Measurements from ENCODE around the gene EXT2.

The EXT2 gene

DNA sequence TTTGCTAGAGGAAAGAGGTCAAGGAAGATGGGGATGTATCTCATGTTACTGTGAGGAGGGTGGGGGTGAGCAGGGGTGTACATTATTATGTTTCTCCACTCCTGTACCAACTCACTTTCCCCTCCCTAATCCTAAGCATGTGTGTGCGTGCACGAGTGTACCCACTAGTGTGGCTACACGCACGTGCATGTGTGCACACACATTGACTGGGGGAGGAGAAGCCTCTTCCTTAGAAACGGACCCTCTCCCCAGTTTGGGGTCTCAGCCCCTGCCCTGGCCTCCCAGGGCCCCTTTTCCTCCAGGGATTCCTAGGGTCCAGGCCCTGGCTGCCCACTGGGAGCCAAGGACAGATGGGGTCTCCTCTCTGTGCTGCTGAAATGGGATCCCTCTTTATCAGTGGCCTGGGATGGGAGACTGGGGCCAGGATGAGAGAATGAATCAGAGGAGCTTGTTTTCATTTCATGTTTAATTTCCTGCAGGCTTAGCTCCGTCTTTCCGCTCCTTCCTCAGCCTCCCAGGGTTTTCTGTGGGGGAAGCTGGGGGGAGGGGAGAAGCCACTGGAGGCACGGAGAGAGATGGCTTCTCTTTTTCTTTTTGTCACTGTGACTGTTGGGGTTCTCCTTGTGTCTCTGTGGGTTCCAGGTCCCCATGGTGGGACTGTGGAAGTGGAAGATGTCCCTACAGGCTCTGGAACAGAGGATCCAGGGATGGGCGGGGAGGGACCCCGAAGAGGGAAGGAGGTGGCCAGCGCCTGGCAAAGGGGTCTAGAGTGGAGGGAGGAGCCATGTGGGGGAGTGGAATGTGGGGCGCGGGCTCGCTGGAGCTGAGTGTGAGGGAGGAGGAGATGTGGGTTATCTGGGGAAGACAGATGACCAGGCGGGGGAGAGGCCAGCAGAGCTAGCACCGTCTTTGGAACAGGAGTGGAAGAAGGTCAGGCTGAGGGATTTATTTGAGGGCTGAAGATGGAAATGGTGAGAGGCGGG lies 174.2 kb downstream of the EXT2 start:
- DNase-seq: no peak

DNA sequence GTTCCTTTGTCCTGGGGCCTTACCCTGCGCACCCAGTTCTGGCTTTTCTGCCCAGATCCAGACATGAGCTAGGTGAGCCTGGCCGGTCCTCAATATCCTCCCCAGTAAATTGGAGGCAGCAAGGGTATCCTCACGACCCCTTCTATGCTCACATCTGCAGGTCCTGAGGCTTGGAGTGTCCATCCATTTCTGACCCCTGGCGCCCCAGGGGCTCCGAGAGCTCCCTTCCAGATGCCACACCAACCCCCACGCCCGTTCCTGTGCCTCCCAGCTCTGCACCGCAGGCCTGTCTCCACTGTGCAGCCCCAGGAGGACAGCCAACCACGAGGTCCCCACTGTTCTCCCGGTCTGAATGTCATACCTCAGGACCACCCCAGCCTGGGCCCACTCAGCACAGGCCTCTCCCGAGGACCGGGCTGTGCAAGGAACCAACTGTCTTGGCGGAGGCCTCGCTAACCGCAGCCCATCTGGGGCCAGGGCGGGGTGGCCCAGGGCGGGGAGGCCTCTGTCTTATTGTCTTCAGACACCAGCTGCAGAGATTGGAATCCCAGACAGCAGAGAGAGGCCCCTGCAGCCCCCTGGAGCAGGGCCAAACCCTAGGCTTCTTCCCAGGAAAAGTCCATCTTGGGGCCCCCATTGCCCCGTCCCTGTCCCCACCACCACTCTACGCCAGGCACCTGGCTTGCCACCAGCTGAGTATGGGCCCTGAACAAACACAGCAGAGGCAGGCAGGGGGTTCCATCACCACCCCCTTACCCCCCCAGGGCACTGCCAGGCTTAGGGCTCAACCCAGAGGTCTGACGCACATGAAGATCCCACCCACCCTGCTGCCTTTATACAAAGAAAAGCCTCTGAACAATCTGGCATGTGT lies 175.2 kb downstream of the EXT2 start:
- DNase-seq: no peak

DNA sequence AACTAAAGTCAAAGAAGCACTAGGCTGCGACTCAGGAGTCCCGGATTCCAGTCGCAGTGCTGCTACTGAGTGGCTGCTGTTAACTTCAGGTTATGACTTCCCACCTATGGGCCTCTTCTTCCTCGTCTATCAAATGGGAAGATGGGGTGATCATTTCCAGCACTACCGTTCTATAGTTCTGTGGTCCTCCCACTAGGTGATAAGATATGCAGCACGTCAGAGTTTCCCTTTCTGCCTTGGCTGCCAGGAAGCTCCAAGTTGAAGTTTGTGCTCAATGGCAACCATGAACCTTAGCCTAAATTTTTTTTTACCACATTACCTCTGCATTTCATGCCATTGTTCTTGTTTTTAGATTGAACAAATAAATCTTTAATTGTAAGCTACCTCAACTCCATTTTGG lies 175.8 kb downstream of the EXT2 start:
- no peak for DNase-seq

DNA sequence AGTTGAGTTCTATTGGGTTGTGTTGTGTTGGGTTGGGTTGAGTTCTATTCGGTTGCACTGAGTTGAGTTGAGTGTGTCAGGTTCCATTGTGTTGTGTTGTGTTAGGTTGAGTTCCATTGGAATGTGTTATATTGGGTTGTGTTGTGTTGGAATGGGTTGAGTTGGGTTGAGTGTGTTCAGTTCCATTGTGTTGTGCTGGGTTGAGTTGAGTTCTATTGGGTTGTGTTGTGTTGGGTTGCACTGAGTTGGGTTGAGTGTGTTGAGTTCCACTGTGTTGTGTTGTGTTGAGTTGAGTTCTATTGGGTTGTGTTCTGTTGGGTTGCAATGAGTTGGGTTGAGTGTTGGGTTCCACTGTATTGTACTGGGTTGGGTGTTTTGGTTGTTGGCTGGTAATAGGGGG lies 178.9 kb downstream of the EXT2 start:
- no peak for DNase-seq

DNA sequence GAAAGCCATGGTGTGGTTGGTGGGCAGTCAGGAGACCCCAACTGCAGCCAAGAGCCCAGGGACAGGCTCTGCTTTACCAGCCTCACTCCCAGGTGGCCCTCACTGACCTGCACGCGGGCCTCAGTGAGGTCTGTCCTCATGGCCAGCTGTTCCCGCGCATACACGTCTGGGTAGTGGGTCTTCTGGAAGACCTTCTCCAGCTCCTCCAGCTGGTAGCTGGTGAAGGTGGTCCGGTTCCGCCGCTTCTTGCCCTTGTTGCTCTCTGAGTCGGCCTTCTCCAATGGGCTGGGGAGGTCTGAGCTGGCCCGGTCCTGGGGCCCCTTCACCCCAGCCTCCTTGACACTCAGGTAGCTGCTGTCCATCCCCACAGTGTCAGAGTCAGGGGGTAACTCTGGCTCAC lies 179.8 kb downstream of the EXT2 start:
- no peak for DNase-seq

DNA sequence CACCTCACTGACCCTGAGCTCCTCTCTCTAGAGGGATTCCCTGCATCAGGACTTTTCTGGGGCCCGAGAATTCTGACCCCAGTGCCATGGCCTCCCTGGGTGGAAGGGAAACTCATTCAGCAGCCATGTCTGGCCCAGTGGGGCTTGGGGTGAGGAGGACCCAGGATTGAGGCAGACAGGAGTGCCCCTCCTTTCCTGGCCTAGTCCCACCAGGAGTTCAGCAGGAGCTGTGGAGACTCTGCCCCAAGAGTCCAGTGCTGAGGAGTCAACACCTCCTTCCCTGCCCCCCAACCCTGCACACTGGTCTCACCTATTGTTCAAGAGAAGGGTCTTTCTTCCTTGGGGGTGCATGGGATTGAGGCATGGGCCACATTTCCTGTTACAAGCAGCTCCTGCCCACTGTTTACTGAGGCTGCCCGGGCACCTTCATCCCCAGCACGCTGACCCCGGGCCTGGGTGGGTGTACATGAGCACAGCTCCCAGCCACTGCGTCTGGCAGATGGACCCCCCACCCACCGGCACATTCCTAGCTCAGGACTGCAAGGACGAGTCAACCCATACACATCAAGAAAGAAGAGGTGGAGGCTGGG lies 180.6 kb downstream of the EXT2 start:
- DNase-seq: no peak

DNA sequence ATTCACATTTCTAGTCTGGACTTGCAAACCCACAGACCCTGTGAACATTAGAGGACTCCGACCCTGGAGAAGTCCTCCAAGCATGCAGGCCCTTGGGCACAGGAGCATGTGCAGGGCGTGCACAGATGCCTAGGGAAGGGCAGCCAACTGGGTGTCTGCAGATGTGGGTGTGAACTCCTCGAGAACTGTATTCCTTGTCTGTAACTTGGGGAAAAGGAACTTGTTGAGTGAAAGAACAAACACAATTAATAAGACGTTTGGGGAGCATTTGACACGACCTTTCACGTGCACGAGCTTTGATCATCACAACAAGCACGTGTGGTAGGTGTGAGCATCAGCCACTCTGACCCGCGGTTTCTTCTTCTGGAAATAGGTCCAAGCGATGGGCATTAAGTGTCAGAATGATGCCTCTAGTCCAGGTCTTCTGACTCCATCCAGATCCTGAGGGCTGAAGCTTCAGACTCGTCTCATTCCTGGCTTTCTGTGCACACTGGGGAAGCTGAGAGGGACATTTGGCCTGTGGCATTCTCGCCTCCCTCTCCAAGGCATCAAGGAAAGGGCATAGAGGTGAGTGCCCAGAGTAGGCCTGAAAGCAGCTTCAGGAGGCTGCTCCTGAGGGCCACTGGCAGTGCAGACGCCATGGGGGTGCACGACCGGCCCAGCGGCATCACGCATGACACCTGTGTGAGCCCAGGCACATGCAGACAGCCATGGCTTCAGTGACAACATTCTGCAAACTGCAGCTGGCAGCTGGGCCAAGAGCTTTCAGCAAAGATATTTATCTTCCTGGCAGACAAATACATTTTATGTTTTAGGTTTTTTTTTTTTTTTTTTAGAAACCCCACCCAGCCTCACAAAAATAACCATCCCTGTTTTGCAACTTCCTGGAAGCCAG lies 182.0 kb downstream of the EXT2 start:
- DNase-seq: no peak

DNA sequence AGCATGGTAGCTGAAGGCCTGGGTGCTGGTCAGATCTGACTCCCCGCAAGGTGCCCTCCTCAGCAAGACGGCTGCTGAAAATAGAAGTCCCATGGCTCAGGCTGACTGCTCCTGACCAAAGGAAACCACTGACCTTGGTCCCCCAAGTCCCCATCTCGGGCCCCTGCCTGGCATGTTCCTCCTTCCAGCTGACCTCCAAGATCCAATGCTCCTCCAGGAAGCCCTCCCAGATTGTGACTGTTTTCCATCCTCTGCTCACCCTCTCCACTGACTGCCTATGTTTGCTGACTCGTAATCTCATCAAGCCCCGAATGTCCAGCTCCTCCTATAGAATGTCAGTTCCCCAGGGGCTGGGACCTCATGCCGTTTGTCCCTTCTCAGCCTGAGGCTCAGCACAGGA lies 184.0 kb downstream of the EXT2 start:
- no peak for DNase-seq

DNA sequence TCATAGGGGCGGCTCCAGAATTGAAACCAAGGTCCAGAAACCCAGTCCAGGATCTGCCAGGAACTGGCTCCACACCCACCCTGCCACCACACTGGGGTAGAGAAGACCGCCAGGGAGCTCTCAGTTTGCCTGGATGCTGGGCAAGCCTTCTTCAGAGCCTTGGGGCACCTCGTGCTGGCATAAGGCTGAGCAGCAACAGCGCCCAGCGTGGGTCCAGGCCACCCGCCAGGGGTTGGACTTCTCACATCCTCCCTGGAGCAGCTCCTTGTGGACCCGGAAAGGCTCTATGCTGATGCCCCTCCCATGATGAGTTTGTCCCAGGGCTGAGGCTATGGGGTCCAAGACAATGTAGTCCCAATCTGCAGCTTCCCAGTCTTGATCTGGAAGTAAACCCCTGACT lies 184.8 kb downstream of the EXT2 start:
- DNase-seq: no peak

DNA sequence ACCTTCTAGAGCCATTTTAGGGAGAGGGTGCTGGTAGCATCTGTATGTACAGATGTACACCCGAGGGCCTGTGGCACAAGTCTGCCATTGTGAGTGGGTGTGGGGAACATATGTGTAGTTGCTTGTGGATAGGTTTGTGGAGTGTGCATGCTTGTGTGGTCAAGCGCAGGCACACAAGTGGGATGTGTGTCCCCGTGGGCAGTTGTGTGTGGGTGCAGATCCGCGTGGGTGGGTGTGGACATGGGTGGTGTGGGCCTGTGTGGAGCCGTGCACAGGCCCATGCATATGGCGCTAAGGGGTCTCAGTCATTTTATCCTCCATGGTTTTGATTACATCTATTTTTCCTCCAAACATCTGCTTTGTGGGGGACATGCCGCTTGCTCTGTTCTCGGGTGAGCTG lies 185.7 kb downstream of the EXT2 start:
- DNase-seq: no peak

DNA sequence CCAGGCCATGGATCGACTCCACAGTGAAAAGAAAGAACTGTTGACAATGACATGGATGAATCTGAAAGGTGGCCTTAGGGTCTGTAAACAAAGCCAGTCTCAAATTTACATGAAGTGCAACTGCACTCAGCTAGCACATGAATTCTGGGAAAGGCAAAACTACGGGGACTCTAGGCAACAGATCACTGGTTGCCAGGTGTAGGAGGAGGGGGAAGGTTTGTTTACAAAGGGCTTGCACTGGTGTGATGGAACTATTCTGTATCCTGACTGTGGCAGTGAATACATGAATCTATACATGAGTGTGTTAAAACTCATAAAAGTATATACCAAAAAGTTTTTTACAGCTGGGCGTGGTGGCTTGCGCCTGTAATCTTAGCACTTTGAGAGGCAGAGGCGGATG lies 187.1 kb downstream of the EXT2 start:
- DNase-seq: no peak

DNA sequence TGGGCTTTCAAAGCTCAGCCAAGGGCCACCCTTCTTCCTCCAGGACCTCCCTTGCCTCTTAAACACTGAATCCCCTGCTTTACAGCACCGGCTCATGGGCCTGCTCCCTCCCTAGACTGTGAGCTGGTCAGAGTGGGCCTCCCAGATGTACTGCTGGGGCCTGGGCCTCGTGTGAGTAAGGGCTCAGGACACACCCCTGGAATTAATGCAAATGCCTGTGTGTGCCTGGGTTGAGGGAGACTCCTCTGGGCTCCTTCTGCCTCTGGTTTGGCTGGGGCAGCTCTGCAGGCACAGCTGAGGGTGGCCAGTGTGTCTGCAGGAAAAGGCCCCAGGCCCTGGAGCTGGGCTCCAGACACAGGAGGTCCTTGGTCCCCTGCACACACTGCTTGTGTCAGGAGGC lies 190.3 kb downstream of the EXT2 start:
- DNase-seq: no peak

DNA sequence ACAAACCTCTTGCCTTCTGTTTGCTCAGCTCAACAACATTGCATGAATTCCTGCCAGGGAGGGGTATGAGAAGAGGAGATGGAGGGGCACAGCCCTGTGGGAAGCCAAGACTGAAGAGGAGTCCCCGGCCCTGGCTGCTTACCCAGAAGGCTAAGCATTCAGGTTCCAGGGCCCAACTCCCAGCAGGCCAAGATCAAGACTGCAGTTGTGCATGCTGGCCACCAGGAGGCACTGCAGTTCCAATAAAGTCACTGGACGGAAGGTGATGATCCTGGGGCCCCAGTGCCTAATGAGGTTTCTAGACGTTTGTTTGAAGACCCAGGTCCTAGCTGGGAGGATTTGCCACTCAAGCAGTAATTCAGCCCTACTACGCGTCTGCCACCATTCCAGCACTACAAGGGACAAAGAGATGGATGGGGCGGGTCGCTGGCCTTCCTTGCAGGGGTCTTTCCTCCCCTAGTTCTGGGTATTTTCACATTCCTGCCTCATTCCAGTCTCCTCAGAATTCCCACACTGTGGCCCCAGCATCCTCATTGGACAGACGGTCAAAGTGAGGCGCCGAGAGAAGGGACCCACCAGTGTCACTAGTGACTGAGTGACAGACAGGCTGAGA lies 190.9 kb downstream of the EXT2 start:
- peak; percentile 72 to 82 for DNase-seq

DNA sequence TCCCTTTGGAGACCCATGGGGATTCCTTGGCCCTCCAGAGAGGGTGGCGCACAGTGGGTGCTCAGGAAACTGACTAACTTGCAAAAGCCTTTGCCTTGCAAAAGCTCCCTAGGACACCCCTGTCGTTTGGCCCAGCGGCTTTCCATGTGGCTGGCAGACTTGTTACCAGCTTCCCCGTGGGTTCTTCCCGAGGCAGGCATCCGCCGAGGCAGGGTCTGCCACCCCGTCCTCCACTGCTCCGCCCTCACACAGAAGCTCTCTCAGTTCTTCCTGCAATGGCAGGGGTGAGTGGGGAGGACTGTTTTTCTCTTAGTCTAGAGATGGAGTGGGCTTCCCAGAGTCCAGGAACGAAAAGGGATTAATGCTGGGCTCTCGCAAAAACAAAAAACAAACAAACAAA lies 191.4 kb downstream of the EXT2 start:
- DNase-seq: no peak

DNA sequence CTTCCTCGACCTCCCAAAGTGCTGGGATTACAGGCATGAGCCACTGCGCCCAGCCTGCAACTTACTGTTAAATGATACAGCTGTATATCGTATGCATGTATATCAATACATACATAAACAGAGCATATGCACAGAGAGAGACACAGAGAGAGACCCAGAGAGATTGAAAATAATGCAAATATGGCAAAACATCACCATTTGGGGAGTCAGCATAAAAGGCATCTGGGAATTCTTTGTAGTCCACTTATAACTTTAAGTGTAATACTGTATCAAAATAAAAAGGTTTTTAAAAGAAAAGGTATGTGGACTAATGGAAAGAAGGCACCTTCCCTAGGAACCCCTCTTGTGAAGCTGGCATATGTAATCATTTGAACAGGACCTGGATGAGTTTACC lies 192.7 kb downstream of the EXT2 start:
- DNase-seq: no peak

DNA sequence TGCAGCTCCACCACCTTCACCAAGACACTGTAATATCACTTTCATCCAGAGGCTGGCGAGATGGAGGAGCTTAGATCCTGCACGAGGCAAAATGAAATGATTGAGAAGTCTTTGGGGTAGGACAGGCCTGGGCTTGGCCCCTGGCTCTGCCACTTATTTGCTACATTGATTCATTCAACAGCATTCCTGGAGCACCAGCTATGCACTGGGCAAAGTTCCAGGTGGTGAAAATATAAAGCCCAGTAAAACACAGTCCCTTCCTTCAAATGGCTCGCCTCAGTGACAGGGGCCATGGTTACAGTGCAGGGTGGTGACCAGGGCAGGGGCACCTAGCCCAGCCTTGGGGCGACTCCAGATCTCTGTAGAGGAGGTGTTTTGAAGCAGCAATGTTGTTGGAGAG lies 194.7 kb downstream of the EXT2 start:
- peak in 1 of 2 experiments; percentile 71 for DNase-seq

Data from NCI-H446 (cell line).